Heart left ventricle (tissue), 16 donors: ENCODE results near the gene HYOU1. TPM values are rescaled to one million over a fixed set of nuclear protein-coding genes. Genes with fewer than 3 reads are reported as not detected.
A peak's percentile ranks its signal among the peaks of the same experiment; 100 is the strongest.

Experiments used
- ATAC-seq, 4 donors: fragments of 200-7000 bp; cut with Tn5 transposase; one replicate each; pipeline ENCODE4 v1.9.1; 2020 to 2022; ENCODE audit warnings: moderate library complexity in 4 of 4, mild to moderate bottlenecking in 3 of 4, moderate number of reproducible peaks in 1 of 4
- DNase-seq, 5 donors: peaks; one replicate each; pipeline ENCODE4 v3.0.0-alpha.2; 2020
- H3K27ac ChIP-seq, 12 donors: fragments of 200-600 bp; sonication (generic) in 4 of 12; one replicate each; pipeline versions ENCODE4 v1.5.0 to v1.8.0; 2016 to 2022; ENCODE audit warnings: mild to moderate bottlenecking in 2 of 12
- H3K27me3 ChIP-seq, 9 donors: fragments of 200-600 bp; sonication (generic) in 2 of 9; one replicate each; pipeline versions ENCODE4 v1.5.1 to v1.8.0; 2016 to 2022; ENCODE audit warnings: mild to moderate bottlenecking in 3 of 9
- H3K36me3 ChIP-seq, 9 donors: fragments of 200-600 bp; sonication (generic) in 2 of 9; one replicate each; pipeline versions ENCODE4 v1.5.0 to v1.8.0; 2018 to 2022; ENCODE audit warnings: mild to moderate bottlenecking in 2 of 9
- H3K4me1 ChIP-seq, 12 donors: fragments of 200-600 bp; sonication (generic) in 4 of 12; one replicate each; pipeline versions ENCODE4 v1.5.0 to v1.8.0; 2016 to 2022; ENCODE audit warnings: mild to moderate bottlenecking in 3 of 12
- H3K4me3 ChIP-seq, 12 donors: fragments of 200-600 bp; sonication (generic) in 4 of 12; one replicate each; pipeline versions ENCODE4 v1.5.0 to v1.8.0; 2017 to 2022; ENCODE audit warnings: mild to moderate bottlenecking in 9 of 12, moderate library complexity in 4 of 12
- H3K9me3 ChIP-seq, 12 donors: fragments of 200-600 bp; sonication (generic) in 4 of 12; one replicate each; pipeline versions ENCODE4 v1.5.0 to v1.8.0; 2016 to 2022; ENCODE audit warnings: mild to moderate bottlenecking in 1 of 12
- POLR2A ChIP-seq, 2 donors: fragments of 450-650 bp; IDR thresholded peaks; one replicate each; pipeline ENCODE4 v1.6.1; 2017; ENCODE audit warnings: antibody characterized with exemption in 2 of 2, mild to moderate bottlenecking in 2 of 2, moderate library complexity in 2 of 2
- WGBS, 4 donors: extraction: QIAGEN DNeasy Blood & Tissue Kit in 2 of 4; methylation state at CpG; one replicate each; pipeline versions ENCODE4 v1.1.5 to v1.1.7; 2013 to 2018; 5-methylcytosine and 5-hydroxymethylcytosine counted together
- intact Hi-C, 10 donors: fragments of 100-400 bp; cut with DNase I; formaldehyde crosslinking; loops; one replicate each; pipeline versions ENCODE4 v1.11.1 to v1.14.2; 2022
- polyA plus RNA-seq, 2 donors: library from polyadenylated mRNA; stranded (reverse); fragments of 200-250 nt; gene quantifications; one replicate each; pipeline ENCODE4 v1.2.3, GENCODE V29; 2013
- total RNA-seq, 9 donors: library from RNA; depleted of rRNA in 2 of 9; stranded (reverse); fragments of >200 nt in 2 of 9; fragmentation: NEBNext Ultra II Directional in 3 of 9; extraction: Animal tissue kit (Norgen Biotek cat#: 25700) in 3 of 9; gene quantifications; one replicate each; pipeline versions ENCODE4 v1.1.0 to v1.2.4, GENCODE V29; 2016 to 2023
- TF ChIP-seq, protein P1 (sequence below), 12 donors: fragments of 200-600 bp; sonication (generic) in 4 of 12; IDR thresholded peaks; one replicate each; pipeline versions ENCODE4 v1.5.0 to v1.8.0; 2018 to 2022; ENCODE audit warnings: antibody characterized with exemption in 12 of 12, mild to moderate bottlenecking in 5 of 12
- donor health status: ischemic (EF 13 %, LVEDD 7.1; RV severe dilation, severe dysfunction).
- donor health status: healthy with polysubstance abuse.
- donor health status: DM: no; HTN: yes; CAD: no.
- donor health status: DM: no; HTN: no; CAD: no.
- donor health status: ischemic (EF 25% LVEDD 6.9; RV normal size, moderate dysfunction).
- donor health status: ischemic (EF 25% LVEDD 5.7; RV mildly dilated, moderate dysfunction).
- donor health status: healthy.
- donor health status: DM: yes; HTN: yes; CAD: no.
- donor health status: ischemic (EF 35%, LVEDD 5.7; RV mildly dilated, moderate dysfunction).
- donor health status: nonischemic (EF 11% LVEDD 7.7; RV severe dilation, severe dysfunction).
- donor health status: DM: yes; HTN: yes; CAD: no.
- donor health status: PGD.
- donor health status: ischemic (EF 29% LVEDD 5.4; RV normal size, mild dysfunction).
- donor health status: nonischemic (EF 23%, LVEDD 6.1; RV moderate dilation, normal function).

Gene HYOU1
- total and polyA plus RNA-seq, 11 donors: 34.7 to 260 (median 68.6) TPM

DNA sequence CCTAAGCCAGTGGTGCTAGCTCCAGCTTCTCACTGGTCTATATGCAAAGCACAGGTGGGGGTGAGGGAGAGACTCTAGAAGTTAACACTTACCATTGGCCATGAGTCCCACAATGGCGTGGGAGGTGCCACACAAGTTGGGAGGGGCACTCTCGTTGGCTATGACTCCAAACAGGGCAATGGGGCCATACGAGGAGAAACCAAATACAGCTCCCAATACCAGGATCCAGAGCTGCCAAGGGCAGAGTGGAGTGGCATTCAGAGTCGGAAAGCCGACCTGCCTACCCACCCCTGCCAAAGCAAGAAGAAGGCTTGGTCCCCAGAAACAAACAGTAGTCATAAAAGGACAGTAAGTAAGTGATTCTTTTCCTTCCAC is 31.9 kb downstream of the HYOU1 start:
- ATAC-seq (peak in 1 of 4 donors; percentile 5), DNase-seq (no peak)
- H3K27me3 ChIP-seq: no peaks in the 10 kb centered on the region
- peak overlapping the region in 11 of 12 donors; percentile 9 to 71 (median 54) for H3K27ac ChIP-seq
- H3K9me3 ChIP-seq: no peaks in the 10 kb centered on the region
- intact Hi-C loops: no loop called here
- WGBS, 4 donors: 65 to 77% (median 68%) methylated on average over 5 of the region's 5 CpGs
- H3K4me3 ChIP-seq: peak overlapping the region in 3 of 12 donors; percentile 7 to 19 (median 16)
- TF ChIP-seq, protein P1, sequence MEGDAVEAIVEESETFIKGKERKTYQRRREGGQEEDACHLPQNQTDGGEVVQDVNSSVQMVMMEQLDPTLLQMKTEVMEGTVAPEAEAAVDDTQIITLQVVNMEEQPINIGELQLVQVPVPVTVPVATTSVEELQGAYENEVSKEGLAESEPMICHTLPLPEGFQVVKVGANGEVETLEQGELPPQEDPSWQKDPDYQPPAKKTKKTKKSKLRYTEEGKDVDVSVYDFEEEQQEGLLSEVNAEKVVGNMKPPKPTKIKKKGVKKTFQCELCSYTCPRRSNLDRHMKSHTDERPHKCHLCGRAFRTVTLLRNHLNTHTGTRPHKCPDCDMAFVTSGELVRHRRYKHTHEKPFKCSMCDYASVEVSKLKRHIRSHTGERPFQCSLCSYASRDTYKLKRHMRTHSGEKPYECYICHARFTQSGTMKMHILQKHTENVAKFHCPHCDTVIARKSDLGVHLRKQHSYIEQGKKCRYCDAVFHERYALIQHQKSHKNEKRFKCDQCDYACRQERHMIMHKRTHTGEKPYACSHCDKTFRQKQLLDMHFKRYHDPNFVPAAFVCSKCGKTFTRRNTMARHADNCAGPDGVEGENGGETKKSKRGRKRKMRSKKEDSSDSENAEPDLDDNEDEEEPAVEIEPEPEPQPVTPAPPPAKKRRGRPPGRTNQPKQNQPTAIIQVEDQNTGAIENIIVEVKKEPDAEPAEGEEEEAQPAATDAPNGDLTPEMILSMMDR (IDR thresholded peaks at IDR 0.05): no peak
- TF ChIP-seq POLR2A (IDR thresholded peaks at IDR 0.05): no peak
- H3K36me3 ChIP-seq: peaks cover 0 to 61% (median 51%) of the 10 kb centered on the region in 9 donors
- H3K4me1 ChIP-seq: peaks cover 6 to 56% (median 24%) of the 10 kb centered on the region in 12 donors

DNA sequence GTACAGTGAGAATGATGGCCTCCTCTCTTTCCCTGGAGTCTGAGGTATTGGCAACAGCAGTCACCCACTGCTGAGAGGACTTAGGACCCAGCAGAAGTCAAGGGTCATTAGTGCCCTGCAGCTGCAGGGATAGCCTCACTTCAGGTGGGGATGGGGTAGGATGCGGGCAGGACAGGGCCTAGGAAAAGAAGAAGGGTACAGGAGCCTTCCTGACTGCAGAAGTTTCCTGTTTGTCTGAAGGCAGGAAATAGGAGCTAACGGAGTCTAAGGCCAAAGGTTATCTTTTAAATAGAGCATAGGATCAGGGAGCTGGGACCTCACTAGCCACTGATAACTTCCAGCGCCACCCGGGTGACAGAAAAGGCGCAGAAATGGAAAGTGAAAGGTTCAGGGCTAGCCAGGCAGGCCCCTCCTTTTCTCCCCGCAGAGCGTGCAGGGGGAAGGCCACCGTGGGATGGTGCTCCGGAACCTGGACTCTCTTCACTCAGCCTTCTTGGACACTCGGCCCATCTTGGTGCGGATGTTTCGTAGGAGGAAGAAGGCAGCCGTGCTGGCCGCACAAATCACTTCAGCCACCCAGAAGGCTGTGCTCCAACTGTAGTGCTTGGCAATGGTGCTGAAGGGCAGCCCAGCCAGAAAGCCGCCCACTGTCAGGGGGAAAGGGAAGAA is 32.4 kb downstream of the HYOU1 start:
- ATAC-seq: peak in 2 of 4 donors; percentile 9 to 42
- Histone ChIP-seq H3K27ac (peak overlapping the region in 11 of 12 donors; percentile 9 to 71 (median 54)), H3K36me3 (peaks cover 0 to 63% (median 51%) of the 10 kb centered on the region in 9 donors), H3K27me3 (no peaks in the 10 kb centered on the region), H3K9me3 (no peaks in the 10 kb centered on the region), H3K4me3 (peak overlapping the region in 3 of 12 donors; percentile 7 to 19 (median 16)), H3K4me1 (peaks cover 7 to 56% (median 25%) of the 10 kb centered on the region in 12 donors)
- intact Hi-C loops: no loop called here
- peak in 1 of 5 donors; percentile 28 for DNase-seq
- TF ChIP-seq, protein P1 (IDR thresholded peaks at IDR 0.05): no peak
- no peak for TF ChIP-seq POLR2A (IDR thresholded peaks at IDR 0.05)
- WGBS, 4 donors: 45 to 64% (median 60%) methylated on average over 9 to 15 of the region's 15 CpGs

DNA sequence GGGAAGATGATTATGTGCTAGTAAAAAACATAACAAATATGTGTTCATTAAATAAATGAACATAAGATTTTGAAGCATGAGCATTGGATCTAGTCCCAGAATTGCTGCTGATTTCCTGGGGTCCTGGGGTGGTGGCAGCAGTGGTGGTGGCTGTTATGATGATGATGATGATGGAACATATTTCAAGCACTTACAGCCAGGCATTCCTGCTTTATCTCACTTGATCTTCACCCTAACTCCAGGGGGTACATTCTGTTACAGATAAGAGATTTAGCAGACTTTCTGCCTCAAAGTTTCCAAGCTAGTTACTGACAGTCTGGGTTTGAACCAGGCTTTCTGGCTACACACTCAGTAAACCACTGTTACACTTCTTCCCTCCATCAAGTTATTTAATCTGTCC is 33.3 kb downstream of the HYOU1 start:
- Histone ChIP-seq H3K36me3 (peaks cover 0 to 63% (median 51%) of the 10 kb centered on the region in 9 donors), H3K4me1 (peaks cover 11 to 51% (median 27%) of the 10 kb centered on the region in 12 donors), H3K27me3 (no peaks in the 10 kb centered on the region), H3K4me3 (no peak overlapping the region), H3K27ac (peak overlapping the region in 3 of 12 donors; percentile 56 to 62 (median 59)), H3K9me3 (no peaks in the 10 kb centered on the region)
- intact Hi-C loops: no loop called here
- TF ChIP-seq, protein P1 (IDR thresholded peaks at IDR 0.05): no peak
- TF ChIP-seq POLR2A (IDR thresholded peaks at IDR 0.05): no peak
- DNase-seq (no peak), ATAC-seq (no peak)

DNA sequence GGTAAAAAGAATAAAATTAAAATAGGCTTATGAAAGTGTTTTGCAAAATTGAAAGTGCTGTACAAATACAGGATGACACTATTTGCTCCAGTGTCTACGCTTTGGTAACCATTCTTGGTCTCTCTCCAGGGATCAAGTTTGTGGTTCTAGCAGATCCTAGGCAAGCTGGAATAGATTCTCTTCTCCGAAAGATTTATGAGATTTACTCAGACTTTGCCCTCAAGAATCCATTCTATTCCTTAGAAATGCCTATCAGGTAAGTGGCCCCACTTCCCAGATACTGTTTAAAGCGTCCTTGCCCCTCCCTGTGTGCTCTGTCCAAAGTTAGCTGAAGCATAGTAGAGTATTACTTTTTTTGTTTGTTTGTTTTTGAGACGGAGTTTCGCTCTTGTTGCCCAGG is 35.4 kb downstream of the HYOU1 start:
- Histone ChIP-seq H3K4me3 (no peak overlapping the region), H3K27ac (no peak overlapping the region), H3K36me3 (peaks cover 0 to 67% (median 48%) of the 10 kb centered on the region in 9 donors), H3K27me3 (no peaks in the 10 kb centered on the region), H3K4me1 (peaks cover 15 to 55% (median 36%) of the 10 kb centered on the region in 12 donors), H3K9me3 (no peaks in the 10 kb centered on the region)
- ATAC-seq (no peak), DNase-seq (no peak)
- intact Hi-C loops: no loop called here
- TF ChIP-seq, protein P1 (IDR thresholded peaks at IDR 0.05): no peak
- TF ChIP-seq POLR2A (IDR thresholded peaks at IDR 0.05): no peak
- 92 to 96% (median 93%) methylated on average over 5 of the region's 5 CpGs for WGBS, 4 donors
